Lower leg skin (tissue), 4 donors: ENCODE results near the gene ZBTB21. TPM values are rescaled to one million over a fixed set of nuclear protein-coding genes. Genes with fewer than 3 reads are reported as not detected.

ENCODE experiments used
- DNase-seq, 2 donors: peaks; one replicate each; pipeline ENCODE4 v3.0.0-alpha.2; 2019; ENCODE audit warnings: low spot score in 2 of 2
- H3K4me3 ChIP-seq: fragments of 200-600 bp; sonication (generic); 2 replicates; pipeline ENCODE4 v1.5.1; 2017; ENCODE audit warnings: mild to moderate bottlenecking, low read depth; ENCODE audit not compliant: poor library complexity, severe bottlenecking
- CTCF ChIP-seq, 3 donors: fragments of 450-650 bp; IDR thresholded peaks; one replicate each; pipeline ENCODE4 v1.5.1; 2016; ENCODE audit warnings: antibody characterized with exemption in 3 of 3, mild to moderate bottlenecking in 3 of 3, moderate library complexity in 2 of 3
- POLR2A ChIP-seq, 2 donors: fragments of 450-650 bp; IDR thresholded peaks; one replicate each; pipeline ENCODE4 v1.6.1; 2016 to 2017; ENCODE audit warnings: antibody characterized with exemption in 2 of 2, mild to moderate bottlenecking in 1 of 2, moderate library complexity in 1 of 2
- WGBS, 2 donors: methylation state at CpG; one replicate each; pipeline ENCODE4 v1.1.5; 2018; 5-methylcytosine and 5-hydroxymethylcytosine counted together
- intact Hi-C: fragments of 100-400 bp; cut with DNase I; formaldehyde crosslinking; loops from one replicate; pipeline ENCODE4 v1.15.0; 2023; ENCODE audit warnings: low total_unique reads
- total RNA-seq, 4 donors: library from RNA; depleted of rRNA; stranded (reverse); fragments of >200 nt; gene quantifications; one replicate each; pipeline ENCODE4 v1.1.0, GENCODE V29; 2016

Gene ZBTB21
- total RNA-seq, 4 donors from 2014 or later = 18.1 to 31.9 (median 28.2) TPM

GRCh38 chr21:42010507-42011495, 641 bp upstream of the ZBTB21 start:
- peak overlapping the region; percentile 63 for H3K4me3 ChIP-seq
- TF ChIP-seq CTCF (IDR thresholded peaks at IDR 0.05) = no peak
- TF ChIP-seq POLR2A (IDR thresholded peaks at IDR 0.05) = no peak
- no peak for DNase-seq
- intact Hi-C loops = no loop called here
- WGBS, 2 donors = 2% methylated on average over 16 to 59 of the region's 120 CpGs

DNA sequence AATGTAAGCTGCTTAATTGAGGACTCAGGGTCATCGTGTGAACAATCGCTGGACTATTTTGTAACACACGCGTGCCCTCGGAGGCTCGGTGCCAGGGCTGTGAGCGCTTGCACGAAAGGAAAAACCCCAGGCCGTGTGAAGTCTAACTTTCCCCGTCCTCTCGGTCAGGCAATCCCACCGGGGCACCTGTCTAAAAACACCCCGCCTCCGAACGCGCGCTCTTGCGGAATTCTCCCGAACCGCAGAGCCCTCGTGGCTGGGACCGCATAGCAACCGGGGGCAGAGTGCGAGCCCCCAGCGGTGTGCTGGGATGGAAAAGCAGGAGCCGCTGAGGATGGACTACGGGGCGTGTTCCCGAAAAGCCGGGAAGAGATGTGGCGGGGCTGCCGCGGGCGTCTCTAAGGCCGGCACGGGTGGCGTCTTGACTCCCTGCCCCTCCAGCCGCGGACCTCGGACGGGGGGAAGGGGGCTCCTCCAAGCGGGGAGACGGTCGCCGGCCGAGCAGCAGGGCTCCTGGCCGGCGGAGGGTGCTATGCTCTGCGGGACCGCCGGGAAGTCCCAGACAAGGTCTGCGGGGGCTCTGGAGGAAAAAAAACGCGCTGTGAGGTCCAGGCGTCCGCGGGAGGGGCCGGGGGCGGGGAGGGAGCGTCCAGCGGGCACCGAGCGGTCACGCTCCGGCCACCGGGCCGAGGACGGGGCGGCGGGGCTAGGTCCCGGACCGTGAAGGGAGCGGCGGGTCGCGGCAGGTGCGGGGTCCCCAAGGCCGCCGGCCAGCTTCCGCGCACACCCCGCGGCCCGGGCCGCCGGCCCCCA, 936 bp downstream of the ZBTB21 start:
- peak overlapping the region; percentile 62 for H3K4me3 ChIP-seq
- TF ChIP-seq CTCF (IDR thresholded peaks at IDR 0.05) (no peak), POLR2A (IDR thresholded peaks at IDR 0.05) (no peak)
- intact Hi-C loops = loop anchor here (10.0 kb wide), 1 partner anchor 54 kb away; the partner anchor contains the start of gene C2CD2
- peak; percentile 50 to 94 for DNase-seq
- WGBS, 2 donors = 0 to 1% methylated on average over 57 to 78 of the region's 86 CpGs

- DNase-seq = no peak
- TF ChIP-seq POLR2A (IDR thresholded peaks at IDR 0.05) (no peak), CTCF (IDR thresholded peaks at IDR 0.05) (no peak)
- intact Hi-C loops = loop anchor here (10.0 kb wide), 1 partner anchor 53 kb away; the partner anchor contains the start of gene C2CD2
- H3K4me3 ChIP-seq = no peak overlapping the region
- WGBS, 2 donors = 92 to 93% methylated on average over 6 of the region's 6 CpGs
Measured at GRCh38 chr21:42007356-42007940, 2.7 kb downstream of the ZBTB21 start.

DNA sequence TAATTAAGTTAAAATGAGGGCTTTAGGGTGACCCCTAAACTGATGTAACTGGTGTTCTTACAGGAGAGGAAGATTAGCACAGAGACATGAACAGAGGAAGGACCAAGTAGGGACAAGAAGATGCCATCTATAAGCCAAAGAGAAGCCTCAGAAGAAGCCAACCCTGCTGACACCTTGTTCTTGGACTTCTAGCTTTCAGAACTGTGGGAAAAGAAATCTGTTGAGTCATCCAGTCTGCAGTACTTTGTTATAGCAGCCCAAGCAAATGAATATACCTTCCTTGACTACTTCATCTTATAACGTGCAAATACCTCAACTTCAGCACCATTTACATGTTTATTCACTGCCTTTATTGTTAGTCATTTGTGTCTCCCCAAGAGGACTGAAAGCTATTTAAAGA, 3.4 kb downstream of the ZBTB21 start:
- WGBS, 2 donors = 82 to 100% methylated on average over 1 of the region's 1 CpG
- no peak overlapping the region for H3K4me3 ChIP-seq
- TF ChIP-seq POLR2A (IDR thresholded peaks at IDR 0.05) (no peak), CTCF (IDR thresholded peaks at IDR 0.05) (no peak)
- intact Hi-C loops = loop anchor here (10.0 kb wide), 1 partner anchor 52 kb away; the partner anchor contains the start of gene C2CD2
- no peak for DNase-seq

GRCh38 chr21:42004406-42005199, 5.6 kb downstream of the ZBTB21 start:
- H3K4me3 ChIP-seq = no peak overlapping the region
- TF ChIP-seq POLR2A (IDR thresholded peaks at IDR 0.05) (no peak), CTCF (IDR thresholded peaks at IDR 0.05) (no peak)
- 84 to 89% methylated on average over 5 of the region's 5 CpGs for WGBS, 2 donors
- DNase-seq = no peak
- intact Hi-C loops = loop anchor here (10.0 kb wide), 1 partner anchor 50 kb away; the partner anchor contains the start of gene C2CD2
